SK-N-MC (cell line): ENCODE measurements around the gene SLC25A45.

Source experiments
- EZH2 ChIP-seq: fragments of 200-600 bp; sonication (generic); IDR thresholded peaks from one replicate; pipeline ENCODE4 v1.6.1; 2017; ENCODE audit warnings: antibody characterized with exemption
- POLR2AphosphoS5 ChIP-seq: IDR thresholded peaks from 2 replicates; pipeline ENCODE4 v1.6.1; 2012; ENCODE audit warnings: mild to moderate bottlenecking, low read depth, low read length, borderline replicate concordance

DNA sequence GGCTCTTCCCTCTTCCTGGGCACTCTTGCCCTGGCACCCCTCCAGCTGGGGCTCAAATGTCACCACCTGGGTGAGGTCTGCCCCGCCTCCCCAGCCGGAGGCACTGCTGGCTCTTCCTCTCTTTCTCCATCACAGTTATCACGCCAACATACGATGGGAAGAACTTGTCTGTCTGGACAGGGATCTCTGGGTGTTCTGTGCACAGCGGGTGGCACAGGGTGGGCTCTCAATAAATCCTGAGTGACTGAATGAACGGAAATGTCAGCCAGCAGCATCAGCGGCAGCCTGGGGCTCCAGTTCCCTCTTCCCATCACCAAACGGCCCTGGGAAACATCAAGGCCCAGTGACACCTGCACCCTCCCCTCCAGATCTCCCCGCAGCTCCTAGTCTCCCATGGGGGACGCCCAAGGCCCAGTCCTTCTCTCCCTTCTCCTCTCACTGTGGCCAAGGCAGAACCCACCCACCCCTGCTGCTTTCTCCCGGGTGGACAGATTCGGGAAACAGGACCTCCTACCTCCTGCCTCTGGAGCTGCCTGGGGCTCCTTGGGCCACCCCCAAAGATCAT, 440 bp upstream of the SLC25A45 start:
- TF ChIP-seq EZH2 = no peak
- TF ChIP-seq POLR2AphosphoS5 = no peak; the same call in 1 of the 2 replicates
